ENCODE results near the gene MAD2L1. TPM values are rescaled to one million over a fixed set of nuclear protein-coding genes. Genes with fewer than 3 reads are reported as not detected.

The MAD2L1 gene
- polyA plus RNA-seq, 3 donors from 2014 or later, result 7.8 to 10.7 (median 9.3) TPM

GRCh38 chr4:120007191-120007871, 59.3 kb downstream of the MAD2L1 start:
- H3K27ac Mint-ChIP-seq, result no peak overlapping the region
- H3K36me3 Mint-ChIP-seq, result no peaks in the 10 kb centered on the region
- H3K4me3 Mint-ChIP-seq, result no peak overlapping the region

More at GRCh38 chr4:120007191-120007871, 59.3 kb downstream of the MAD2L1 start:
- H3K9me3 Mint-ChIP-seq, result peaks cover 0 to 6% (median 1%) of the 10 kb centered on the region in 6 donors
- DNase-seq, result no peak
- no peaks in the 10 kb centered on the region for H3K4me1 Mint-ChIP-seq
- peaks cover 1 to 4% (median 2%) of the 10 kb centered on the region in 3 donors for H3K27me3 Mint-ChIP-seq (ENCODE audit: low read depth in 3 of 3)

All from immature natural killer cell (primary cell).